ENCODE data around the gene GNMT.

DNA sequence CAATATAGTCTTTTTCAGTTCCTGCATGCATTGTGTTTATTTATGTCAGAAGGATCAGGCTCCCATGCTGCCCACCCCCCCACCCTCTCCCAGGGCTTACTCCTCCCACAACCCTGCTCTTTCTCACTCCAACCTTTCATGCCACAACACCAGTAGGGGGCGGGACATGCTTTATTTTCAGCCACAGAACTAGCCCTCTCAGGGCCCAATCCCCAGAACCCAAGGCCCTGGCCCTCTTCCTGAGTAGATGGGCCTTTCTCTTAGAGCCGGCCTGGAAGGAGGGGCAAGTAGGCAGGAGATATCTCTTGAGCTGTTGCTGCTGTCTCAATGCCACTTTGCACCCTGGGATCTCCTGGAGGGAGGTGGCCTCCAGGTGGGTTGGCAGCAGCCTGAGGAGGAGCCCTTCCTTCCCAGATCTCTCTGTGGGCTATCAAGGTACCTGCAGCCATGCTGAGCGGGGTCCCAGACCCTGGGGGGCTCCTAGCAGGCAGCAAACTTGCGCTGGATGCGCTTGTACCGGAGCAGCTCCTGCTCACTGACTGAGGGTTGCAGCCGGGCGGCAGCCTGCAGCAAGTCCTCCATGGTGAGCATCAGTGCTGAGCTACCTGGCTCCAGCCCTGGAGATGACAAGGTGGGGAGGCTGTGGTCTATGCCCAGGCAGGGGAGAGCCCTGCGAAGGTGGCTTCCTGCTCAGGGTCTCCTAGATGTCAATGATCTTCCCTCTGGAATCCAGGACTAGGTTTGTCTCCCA is 3.5 kb downstream of the GNMT start:
- TF ChIP-seq EP300 (IDR thresholded peaks at IDR 0.05): no peak
- no peak for TF ChIP-seq POLR2A (IDR thresholded peaks at IDR 0.05)
- TF ChIP-seq, protein P1, sequence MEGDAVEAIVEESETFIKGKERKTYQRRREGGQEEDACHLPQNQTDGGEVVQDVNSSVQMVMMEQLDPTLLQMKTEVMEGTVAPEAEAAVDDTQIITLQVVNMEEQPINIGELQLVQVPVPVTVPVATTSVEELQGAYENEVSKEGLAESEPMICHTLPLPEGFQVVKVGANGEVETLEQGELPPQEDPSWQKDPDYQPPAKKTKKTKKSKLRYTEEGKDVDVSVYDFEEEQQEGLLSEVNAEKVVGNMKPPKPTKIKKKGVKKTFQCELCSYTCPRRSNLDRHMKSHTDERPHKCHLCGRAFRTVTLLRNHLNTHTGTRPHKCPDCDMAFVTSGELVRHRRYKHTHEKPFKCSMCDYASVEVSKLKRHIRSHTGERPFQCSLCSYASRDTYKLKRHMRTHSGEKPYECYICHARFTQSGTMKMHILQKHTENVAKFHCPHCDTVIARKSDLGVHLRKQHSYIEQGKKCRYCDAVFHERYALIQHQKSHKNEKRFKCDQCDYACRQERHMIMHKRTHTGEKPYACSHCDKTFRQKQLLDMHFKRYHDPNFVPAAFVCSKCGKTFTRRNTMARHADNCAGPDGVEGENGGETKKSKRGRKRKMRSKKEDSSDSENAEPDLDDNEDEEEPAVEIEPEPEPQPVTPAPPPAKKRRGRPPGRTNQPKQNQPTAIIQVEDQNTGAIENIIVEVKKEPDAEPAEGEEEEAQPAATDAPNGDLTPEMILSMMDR (IDR thresholded peaks at IDR 0.05): no peak
- no peak for TF ChIP-seq POLR2AphosphoS5 (IDR thresholded peaks at IDR 0.05)

All from suprapubic skin (tissue), 4 donors.